Activated CD8-positive, alpha-beta memory T cell treated with anti-CD3 and anti-CD28 coated beads for 4 hours (primary cell): ENCODE results near the gene ENDOV.
"Not testable (repeated sequence)": the region's sequence is repeated elsewhere in the genome, so short reads cannot be mapped to it uniquely, and the experiment has no call there.

Experiments
- DNase-seq, 2 donors: peaks; one replicate each; pipeline ENCODE4 v3.0.0-alpha.2; 2020; ENCODE audit warnings: low read depth in 2 of 2

ENDOV gene

DNA sequence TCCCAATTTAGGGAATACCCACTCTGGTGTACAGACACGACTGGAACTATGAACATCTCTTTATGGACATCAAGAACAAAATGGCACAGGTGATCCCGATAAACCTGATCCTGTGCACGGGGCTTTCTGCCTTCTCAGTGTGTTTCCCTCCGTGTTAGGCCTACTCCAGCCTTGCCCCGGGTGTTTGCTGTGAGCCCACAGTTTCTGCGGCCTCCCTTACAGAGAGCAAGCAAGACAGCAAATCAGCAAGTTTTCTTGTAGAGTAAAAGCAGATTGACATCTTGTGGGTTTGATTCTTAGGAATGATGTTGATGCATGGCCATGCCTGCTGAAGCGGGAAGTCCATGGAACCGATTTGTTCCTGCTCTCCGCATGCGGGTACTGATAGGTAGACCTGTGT lies 26.4 kb upstream of the ENDOV start:
- DNase-seq = no peak

DNA sequence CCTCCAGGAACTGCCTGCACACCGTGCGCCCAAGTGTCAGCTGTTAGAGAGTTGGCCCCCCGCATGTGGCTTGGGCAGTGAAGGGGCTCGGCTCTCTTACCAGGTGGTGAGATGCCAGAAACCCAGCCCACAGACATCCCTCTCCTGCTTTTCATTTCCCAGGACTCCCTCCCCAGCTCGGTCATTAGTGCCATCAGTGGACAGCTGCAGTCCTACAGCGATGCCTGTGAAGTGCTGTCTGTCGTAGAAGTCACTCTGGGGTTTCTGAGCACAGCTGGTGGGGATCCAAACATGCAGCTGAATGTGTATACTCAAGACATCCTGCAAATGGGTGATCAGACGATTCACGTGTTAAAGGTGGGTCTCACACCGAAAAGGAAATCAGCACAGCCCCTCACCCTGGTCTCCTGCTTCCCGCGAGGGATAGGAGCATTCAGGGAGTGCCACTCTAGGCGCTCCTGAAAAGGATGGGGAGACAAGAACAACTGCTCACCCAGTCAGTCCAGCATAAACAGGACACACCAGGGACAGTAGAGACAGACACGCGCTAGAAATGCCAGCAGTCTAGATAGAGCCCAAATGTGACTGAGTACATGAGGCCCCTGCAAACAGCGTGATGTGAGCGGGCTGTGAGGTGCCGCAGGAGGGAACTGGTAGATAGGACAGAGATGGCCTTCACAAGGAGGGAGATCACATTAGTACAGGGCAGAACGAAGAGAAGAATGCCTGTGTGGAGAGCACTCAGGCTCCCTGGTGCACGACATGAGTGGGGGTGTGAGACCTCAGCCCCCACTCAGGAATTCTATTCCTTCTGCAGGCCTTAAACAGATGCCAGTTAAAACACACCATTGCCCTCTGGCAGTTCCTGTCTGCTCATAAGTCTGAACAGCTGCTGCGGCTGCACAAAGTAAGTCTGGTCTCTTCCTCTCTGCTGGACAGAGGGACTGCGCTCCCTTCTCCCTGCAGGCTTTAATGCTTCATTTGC lies 25.7 kb upstream of the ENDOV start:
- DNase-seq = no peak

DNA sequence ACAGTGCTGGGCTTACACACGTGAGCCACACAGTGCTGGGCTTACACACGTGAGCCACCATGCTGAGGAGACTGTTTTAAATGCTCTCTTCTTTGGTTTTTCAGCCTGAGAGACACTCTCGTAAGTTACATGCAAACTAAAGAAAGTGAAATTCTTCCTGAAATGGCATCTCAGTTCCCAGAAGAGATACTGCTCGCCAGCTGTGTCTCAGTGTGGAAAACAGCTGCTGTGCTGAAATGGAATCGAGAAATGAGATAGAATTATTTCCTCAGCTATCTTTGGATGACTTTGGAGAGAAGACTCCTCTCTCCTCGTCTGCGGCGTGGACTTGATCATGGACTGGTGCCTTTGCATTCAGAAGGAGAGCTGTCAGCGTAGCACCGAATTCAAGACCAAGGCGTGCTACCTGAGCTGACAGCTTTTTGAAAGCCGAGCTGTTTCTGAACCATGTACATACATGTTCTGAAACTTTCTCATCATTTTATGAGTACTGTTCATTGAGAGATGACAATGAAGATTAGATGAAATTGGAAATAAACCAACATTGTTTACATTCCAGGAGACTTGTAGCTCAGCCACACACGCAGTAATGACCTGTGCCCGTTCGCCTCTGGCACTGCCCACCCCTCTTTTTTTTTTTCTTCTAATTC lies 21.6 kb upstream of the ENDOV start:
- no peak for DNase-seq

DNA sequence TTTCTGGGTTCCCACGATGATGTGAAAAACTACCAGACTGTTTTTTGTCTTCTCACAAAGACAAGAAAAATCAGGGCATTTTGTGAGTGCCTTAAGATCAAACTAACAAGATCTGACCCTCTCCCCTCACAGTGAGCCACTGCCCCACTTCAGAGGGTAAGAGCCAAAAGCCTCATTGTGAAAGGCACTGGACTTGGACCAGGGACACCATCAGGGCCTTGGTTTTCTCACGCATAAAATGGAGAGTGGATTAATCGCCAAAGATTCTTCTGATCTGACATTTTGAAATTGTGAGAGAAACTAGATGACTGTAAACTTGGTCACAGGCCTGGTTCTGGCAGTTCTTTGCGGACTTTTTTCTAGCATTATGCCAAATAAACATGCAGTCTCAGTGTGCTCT lies 21.0 kb upstream of the ENDOV start:
- no peak for DNase-seq

DNA sequence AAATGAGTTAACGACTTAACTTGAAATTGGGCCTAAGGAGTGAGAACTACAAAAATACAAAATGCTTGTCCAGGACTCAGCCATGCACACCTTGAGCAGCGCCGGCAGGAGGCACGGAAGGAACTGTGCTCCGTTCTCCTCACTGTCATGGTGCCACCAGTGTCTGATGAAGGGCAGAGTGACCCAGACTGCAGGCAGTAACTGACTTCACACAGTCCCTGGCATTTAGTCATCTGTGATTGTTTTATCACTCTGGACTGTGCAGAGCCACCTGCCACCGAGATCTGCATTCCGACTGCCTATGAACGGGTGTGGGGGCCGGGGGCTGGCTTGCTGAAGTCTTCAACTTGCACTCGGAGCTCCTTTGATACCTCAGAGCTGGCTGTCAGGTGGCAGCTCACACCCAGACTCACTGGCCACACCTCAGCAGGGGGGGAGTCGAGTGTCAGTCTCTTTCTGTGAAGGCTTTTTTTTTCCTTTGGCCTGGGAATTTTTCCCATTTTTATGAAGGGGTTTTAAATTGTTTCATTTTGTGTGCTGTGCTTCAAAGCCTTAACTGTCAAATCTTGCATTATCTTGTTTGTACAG lies 20.2 kb upstream of the ENDOV start:
- no peak for DNase-seq

DNA sequence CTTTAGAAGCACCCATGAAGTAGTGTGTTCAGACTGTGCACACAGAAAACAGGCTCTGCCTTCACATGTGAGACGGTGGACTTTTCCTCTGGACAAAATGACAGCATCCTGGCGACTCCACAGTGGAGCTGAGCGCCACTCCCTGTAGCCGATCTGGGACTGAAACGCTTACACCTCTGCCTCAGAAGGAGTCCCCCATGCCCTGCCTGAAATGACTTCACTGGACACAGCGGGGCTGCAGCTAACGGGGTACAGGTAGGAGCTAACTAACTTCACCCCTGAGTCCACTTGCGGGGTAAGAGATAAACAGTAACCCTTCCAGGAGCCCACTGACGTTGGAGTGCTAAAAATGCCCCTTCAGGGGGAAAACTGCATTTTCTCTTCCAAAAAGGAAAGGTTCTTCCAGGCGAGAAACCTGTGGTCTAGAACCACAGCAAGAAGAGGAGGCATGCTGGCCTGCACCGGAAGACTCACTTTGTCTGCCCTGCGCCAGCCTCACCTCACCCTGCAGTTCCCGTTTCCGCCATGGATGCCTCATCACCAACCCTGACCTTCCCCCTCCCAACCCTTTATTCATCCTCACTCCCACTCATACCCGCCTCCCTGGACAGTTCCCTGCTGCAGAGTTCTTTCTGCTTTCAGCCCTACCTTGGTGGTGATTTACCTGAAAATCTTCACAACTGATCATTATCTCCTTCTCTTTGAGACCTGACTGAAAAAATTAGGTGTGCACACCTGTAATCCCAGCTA lies 19.4 kb upstream of the ENDOV start:
- DNase-seq = no peak

DNA sequence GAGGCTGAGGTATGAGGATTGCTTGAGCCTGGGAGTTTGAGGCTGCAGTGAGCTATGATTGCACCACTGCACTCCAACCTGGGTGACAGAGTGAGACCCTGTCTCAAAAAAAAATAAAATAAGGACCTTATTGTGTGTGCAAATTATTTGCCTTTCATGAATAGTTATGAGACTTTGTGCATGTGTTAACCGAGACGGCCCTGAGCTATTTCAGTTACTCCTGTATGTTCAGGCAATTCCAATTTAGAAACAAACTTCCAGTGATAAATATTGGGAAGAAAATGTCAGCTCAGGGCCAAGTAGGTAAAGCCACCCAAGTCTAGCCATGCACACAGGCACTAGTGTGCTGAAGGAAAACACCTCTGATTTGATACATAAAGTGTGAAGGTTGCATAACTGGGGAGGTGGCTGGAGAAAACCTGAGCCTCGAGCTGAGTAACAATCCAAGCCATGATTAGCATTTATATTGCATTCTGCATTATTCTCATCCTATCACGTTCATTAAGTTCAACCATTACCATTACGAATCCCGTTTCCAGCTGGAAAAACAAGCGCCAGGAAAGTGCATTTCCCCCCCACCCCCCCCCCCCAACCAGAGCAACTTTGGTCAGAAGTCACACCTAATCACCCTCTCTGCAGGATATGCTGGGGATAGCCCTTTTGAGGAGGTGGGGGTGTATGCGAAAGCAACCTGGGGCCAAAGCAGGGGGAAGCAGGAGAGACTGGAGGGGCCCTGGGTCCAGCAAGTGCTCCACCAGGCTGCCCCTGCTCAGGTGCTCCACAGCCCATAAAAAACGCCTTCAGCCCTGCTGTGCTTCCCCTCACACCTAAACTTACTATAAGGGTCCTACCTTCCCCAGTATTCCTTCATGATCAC lies 18.6 kb upstream of the ENDOV start:
- DNase-seq = no peak

DNA sequence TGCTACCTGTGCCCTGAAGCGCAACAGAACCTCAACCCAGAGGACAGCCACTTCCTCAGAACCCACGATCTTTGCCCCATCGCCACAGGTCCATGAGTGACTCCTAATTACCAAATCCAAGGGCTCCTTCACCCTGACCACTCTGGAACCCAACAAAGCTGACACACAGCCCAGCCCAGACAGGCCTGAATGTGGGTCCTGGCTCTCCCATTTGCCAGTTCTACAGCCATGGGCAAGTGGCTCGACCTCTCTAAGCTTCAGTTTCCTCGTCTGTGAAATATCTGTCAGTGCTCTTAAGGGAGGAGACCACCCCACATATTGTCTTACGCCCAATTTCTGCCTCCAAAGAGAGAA lies 18.0 kb upstream of the ENDOV start:
- DNase-seq = no peak

DNA sequence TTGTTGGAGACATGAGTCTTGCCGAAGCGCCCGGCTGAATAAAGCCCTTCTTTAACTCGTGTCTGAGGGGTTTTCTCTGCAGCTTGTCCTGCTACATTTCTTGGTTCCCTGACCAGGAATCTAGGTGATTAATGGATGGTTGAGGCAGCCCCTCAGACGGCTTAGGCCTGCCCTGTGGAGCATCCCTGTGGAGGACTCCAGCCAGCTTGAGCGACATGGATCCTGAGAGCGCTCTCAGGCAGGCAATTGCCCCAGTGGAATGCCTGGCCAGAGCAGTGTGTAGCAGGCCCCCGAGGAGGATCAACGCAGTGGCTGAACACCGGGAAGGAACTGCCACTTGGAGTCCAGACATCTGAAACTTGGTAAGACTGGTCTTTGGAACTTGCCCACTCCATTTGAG lies 17.3 kb upstream of the ENDOV start:
- DNase-seq = no peak

DNA sequence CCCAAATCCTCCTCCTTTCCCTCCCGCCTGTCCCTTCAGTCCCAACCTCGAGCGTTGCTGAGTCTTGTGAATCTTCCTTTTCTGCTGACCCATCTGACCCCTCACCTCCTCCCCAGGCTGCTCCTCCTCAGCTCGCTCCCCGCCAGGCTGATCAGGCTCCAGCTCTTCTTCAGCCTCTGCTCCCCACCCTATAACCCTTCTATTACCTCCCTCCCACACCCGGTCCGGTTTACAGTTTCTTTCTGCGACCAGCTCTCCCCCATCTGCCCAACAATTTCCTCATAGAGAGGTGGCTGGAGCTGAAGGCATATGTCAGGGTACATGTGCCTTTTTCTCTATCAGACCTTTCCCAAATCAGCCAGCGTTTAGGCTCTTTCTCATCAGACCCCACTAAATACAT lies 13.9 kb upstream of the ENDOV start:
- not testable (repeated sequence) for DNase-seq

DNA sequence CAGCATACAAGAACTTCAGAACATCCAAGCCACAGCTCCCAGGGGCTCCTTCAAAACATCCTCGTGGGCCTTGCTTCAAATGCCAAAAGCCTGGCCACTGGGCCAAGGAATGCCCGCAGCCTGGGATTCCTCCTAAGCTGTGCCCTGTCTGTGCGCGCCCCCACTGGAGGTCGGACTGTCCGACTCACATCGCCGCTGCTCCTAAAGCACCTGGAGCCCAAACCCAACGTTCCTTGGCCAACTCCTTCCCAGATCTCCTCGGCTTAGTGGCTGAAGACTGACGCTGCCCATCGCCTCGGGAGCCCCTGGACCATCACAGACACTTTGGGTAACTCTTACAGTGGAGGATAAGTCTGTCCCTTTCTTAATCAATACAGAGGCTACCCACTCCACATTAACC lies 12.9 kb upstream of the ENDOV start:
- DNase-seq = not testable (repeated sequence)

DNA sequence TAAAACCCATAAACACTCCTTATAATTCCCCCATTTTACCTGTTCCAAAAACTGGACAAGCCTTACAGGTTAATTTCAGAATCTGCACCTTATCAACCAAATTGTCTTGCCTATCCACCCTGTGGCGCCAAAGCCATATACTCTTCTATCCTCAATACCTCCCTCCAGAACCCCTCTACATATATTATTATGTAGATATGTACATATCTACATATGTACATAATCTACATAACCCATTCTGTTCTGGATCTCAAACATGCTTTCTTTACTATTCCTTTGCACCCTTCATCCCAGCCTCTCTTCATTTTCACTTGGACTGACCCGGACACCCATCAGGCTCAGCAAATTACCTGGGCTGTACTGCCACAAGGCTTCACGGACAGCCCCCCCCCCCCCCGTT lies 12.0 kb upstream of the ENDOV start:
- DNase-seq = no peak

DNA sequence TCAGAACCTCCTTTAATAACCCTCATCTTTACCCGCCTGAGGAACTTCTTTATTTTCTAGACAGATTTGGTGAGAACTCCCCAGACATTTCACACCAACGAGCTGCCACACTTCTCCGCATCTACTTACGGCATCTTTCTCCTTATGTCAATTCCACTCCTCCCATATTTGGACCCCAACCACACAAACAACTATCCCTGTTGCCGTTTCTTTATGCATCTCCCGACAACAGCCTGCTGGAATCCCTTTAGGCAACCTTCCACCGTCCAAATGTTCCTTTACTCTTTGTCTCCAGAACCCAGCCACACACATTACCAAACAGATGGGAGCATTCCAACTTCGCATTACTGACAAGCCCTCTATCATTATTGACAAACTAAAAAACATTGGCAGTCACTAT lies 8.8 kb upstream of the ENDOV start:
- no peak for DNase-seq

DNA sequence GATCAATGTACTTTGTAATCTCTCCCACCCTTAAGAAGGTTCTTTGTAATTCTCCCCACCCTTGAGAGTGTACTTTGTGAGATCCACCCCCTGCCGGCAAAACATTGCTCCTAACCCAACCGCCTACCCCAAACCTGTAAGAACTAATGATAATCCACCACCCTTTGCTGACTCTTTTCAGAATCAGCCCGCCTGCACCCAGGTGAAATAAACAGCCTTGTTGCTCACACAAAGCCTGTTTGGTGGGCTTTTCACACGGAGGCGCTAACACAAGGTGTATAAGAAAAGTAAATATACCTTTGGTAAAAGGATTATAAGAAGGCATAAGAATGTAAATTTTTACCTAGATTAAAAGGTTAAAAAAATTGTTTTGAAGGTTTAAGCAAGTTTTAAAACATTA lies 7.0 kb upstream of the ENDOV start:
- not testable (repeated sequence) for DNase-seq

DNA sequence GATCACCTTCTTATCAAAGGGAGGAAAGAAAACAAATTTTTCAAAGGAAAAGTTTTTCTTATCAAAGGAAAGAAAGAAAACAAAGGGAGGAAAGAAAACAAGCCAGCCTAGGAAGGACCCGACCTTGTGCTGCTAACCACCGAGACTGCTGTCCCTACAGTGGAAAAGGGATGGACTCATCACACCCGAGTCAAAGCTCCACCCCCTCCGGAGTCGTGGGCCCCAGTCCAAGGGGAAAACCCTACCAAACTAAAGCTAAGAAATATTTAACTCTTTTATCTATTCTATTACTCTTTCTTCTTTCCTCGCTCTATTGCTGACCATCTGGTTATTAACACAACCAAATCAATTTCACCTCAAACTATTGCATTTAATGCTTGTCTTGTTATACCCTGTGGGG lies 6.1 kb upstream of the ENDOV start:
- no peak for DNase-seq

DNA sequence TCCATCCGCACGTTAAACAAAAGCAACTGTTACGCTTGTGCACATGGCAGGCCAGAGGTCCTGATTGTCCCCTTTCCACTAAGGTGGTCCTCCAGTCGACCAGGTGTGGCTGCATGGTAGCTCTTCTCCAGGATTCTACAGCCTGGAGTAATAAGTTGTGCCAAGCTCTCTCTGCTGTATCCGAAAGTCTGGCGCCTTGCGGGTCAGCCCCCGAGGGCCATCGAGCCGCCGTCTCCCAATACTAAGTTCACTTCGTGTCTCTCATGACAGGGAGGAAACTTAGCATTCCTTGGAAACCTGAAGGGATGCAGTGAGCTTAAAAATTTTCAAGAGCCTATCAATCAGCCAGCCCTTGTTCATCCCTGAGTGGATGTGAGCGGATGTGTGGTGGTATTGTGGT lies 5.3 kb upstream of the ENDOV start:
- DNase-seq = no peak

DNA sequence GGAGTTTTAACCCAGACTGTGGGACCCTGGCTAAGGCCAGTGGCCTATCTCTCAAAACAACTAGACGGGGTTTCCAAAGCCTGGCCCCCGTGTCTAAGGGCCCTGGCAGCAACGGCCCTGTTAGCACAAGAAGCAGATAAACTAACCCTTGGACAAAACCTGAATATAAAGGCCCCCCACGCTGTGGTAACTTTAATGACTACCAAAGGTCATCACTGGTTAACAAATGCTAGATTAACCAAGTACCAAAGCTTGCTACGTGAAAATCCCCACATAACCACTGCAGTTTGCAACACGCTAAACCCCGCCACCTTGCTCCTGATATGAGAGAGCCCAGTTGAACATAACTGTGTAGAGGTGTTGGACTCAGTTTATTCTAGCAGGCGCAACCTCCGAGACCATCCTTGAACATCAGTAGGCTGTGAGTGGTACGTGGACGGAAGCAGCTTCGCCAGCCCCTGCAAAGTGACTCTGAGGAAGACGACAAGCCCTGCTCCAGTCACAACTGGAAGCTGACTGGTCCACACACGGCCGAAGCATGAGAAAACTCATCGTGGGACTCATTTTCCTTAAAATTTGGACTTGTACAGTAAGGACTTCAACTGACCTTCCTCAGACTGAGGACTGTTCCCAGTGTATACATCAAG lies 4.4 kb upstream of the ENDOV start:
- not testable (repeated sequence) for DNase-seq

DNA sequence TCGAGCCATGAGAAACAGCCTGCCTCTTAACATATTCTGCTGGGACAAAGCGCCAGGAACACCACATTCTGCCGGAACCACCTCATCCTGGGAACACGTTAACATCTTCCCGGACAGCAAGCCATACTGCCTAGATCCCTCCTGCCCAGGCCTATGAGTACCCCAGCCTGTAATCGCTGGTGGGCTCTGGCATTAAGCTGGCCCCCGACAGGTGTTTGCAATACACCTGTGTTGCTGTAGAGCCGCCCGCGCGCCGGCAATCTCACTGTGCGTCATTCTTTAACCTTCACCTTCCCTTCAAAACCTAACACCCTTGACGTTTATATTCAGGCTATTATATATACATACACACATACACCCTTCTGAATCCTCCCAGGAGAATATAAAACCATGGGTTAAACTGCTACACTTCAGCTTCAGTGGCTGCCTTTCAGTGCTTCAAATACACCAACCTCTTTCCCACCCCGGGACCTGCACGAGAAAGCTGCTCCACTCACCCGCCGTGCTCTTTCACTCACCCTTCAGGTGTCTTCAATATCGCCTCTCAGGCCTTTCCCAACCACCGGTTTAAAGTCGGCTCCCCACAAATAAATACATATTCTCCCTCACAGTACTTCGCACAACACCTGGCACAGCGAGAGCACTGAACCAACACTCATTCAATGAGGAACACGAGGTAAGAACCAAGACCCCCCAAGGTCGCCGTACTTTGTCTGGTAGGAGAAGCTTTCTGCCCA lies 1.0 kb upstream of the ENDOV start:
- no peak for DNase-seq

DNA sequence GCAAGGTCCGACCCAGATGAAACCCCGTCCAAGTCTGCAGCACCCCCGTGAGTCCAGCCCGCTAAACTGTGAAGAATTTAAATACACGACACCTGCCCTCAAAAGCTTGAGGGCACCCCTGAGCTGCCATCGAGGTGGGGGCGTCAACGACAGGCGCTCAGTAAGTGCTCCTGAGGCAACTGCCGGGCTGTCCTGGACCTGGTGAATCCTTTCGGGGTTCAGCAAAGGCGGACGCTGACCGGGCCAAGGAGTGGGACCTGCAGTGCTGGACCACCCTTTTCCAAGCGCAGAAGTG lies 512 bp upstream of the ENDOV start:
- no peak for DNase-seq

DNA sequence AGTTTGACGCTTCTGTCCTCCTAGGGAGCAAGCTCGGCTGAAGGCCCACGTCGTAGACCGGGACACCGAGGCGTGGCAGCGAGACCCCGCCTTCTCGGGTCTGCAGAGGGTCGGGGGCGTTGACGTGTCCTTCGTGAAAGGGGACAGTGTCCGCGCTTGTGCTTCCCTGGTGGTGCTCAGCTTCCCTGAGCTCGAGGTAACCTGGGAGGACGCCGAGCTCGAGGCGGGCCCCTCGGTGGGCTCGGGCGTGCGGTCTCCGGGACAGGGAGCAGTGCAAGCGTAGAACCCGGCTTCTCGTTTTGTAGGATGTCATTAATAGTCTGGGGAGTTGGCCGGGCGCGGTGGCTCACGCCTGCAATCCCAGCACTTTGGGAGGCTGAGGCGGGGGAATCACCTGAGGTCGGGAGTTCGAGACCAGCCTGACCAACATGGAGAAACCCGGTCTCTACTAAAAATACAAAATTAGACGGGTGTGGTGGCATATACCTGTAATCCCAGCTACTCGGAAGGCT lies 715 bp downstream of the ENDOV start:
- DNase-seq = no peak
